CD4-positive, CD25-positive, alpha-beta regulatory T cell (primary cell): ENCODE results near the gene CYRIA. TPM values are rescaled to one million over a fixed set of nuclear protein-coding genes. Genes with fewer than 3 reads are reported as not detected.

Experiments used
- ATAC-seq, 2 donors: fragments of 150-1000 bp; cut with Tn5 transposase; one replicate each; pipeline ENCODE4 v1.10.0; 2021; ENCODE audit warnings: low read depth in 2 of 2, moderate number of reproducible peaks in 2 of 2, moderate library complexity in 1 of 2
- DNase-seq, 3 donors: peaks; one replicate each; pipeline versions ENCODE4 v3.0.0 to v3.0.0-alpha.2; 2012 to 2022; ENCODE audit warnings: mixed read lengths in 1 of 3
- H3K27ac ChIP-seq: one replicate; pipeline ENCODE4 v1.7.0; 2013; ENCODE audit warnings: mild to moderate bottlenecking, low read length; ENCODE audit not compliant: insufficient read depth, poor library complexity, severe bottlenecking
- H3K27me3 ChIP-seq: one replicate; pipeline ENCODE4 v1.7.0; 2013; ENCODE audit warnings: low read length; ENCODE audit not compliant: control insufficient read depth, insufficient read depth
- H3K36me3 ChIP-seq: one replicate; pipeline ENCODE4 v1.7.0; 2013; ENCODE audit warnings: mild to moderate bottlenecking, low read length, moderate library complexity; ENCODE audit not compliant: control insufficient read depth, insufficient read depth
- H3K4me1 ChIP-seq: 2 replicates; pipeline ENCODE4 v1.7.0; 2013; ENCODE audit warnings: mild to moderate bottlenecking, low read length; ENCODE audit not compliant: insufficient read depth, control insufficient read depth, poor library complexity, severe bottlenecking
- H3K4me3 ChIP-seq: one replicate; pipeline ENCODE4 v1.7.0; 2013; ENCODE audit warnings: low read depth, mild to moderate bottlenecking, low read length, moderate library complexity
- H3K9me3 ChIP-seq, 2 experiments: 1 replicate in 1 of 2; 2 replicates in 1 of 2; pipeline ENCODE4 v1.7.0; 2013; ENCODE audit warnings: low read length in 2 of 2, mild to moderate bottlenecking in 1 of 2, moderate library complexity in 1 of 2; ENCODE audit not compliant: control insufficient read depth in 2 of 2
- H3K27ac Mint-ChIP-seq, 3 donors: one replicate each; pipeline ENCODE4 v1.8.0; 2020 to 2022; ENCODE audit warnings: mild to moderate bottlenecking in 3 of 3, mixed read lengths in 3 of 3, moderate library complexity in 2 of 3
- H3K27me3 Mint-ChIP-seq: one replicate; pipeline ENCODE4 v1.8.0; 2022; ENCODE audit warnings: mild to moderate bottlenecking, mixed read lengths
- H3K36me3 Mint-ChIP-seq: one replicate; pipeline ENCODE4 v1.8.0; 2020; ENCODE audit warnings: mixed read lengths
- H3K4me1 Mint-ChIP-seq, 4 donors: one replicate each; pipeline ENCODE4 v1.8.0; 2020 to 2022; ENCODE audit warnings: mixed read lengths in 4 of 4, mild to moderate bottlenecking in 1 of 4
- H3K4me3 Mint-ChIP-seq, 4 donors: one replicate each; pipeline ENCODE4 v1.8.0; 2020 to 2022; ENCODE audit warnings: mild to moderate bottlenecking in 4 of 4, mixed read lengths in 4 of 4, moderate library complexity in 3 of 4
- H3K9me3 Mint-ChIP-seq, 7 donors: one replicate each; pipeline ENCODE4 v1.8.0; 2020 to 2022; ENCODE audit warnings: mixed read lengths in 7 of 7, mild to moderate bottlenecking in 3 of 7, moderate library complexity in 2 of 7
- polyA plus RNA-seq, 4 donors: library from polyadenylated mRNA; unstranded; fragments of 300-500 nt; fragmentation: Illumina TruSeq; gene quantifications; one replicate each; pipeline ENCODE4 v1.2.3, GENCODE V29; 2021
- total RNA-seq: library from RNA; stranded (reverse); gene quantifications from one replicate; pipeline ENCODE4 v1.2.3, GENCODE V29; 2022

Gene CYRIA
- total and polyA plus RNA-seq, 5 donors from 2014 or later = 0.25 TPM; not detected in 4

DNA sequence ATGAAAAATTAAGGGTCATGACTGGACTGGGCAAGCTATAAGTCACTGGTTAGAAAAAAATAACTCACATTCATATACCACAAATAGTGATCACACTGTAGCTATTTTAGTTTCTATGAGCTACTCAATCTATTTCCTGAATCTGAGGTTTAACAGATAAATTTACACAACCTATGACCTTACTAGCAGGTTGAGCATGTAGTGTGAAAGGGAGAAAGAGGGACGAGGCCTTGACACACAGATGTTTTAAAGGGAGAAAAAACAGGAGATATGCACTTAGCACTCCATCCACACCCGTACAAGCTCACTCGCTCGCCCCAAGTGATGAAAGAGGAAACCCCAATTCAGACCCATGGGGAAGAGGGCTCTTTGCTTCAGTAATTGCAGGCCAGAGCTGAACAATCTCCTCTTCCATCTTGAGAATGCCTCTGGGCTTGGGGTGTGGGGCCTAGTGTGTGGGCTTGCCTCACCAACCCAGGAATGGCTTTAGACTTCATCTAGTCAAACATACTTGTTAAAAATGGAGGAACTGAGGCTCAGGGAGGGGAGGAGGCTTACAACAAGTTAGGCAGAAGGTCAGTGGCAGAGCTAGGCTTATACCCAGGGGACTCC is 10.7 kb downstream of the CYRIA start:
- no peak overlapping the region for H3K27ac ChIP-seq
- H3K4me1 ChIP-seq = no peaks in the 10 kb centered on the region
- Mint-ChIP-seq H3K9me3 (peaks cover 0 to 2% (median 0%) of the 10 kb centered on the region in 7 donors), H3K4me3 (no peak overlapping the region), H3K27ac (no peak overlapping the region), H3K36me3 (no peaks in the 10 kb centered on the region), H3K4me1 (no peaks in the 10 kb centered on the region), H3K27me3 (peaks cover 14% of the 10 kb centered on the region)
- no peak overlapping the region for H3K4me3 ChIP-seq
- no peak for ATAC-seq
- H3K27me3 ChIP-seq = no peaks in the 10 kb centered on the region
- DNase-seq = no peak
- H3K36me3 ChIP-seq = no peaks in the 10 kb centered on the region
- H3K9me3 ChIP-seq = no peaks in the 10 kb centered on the region

DNA sequence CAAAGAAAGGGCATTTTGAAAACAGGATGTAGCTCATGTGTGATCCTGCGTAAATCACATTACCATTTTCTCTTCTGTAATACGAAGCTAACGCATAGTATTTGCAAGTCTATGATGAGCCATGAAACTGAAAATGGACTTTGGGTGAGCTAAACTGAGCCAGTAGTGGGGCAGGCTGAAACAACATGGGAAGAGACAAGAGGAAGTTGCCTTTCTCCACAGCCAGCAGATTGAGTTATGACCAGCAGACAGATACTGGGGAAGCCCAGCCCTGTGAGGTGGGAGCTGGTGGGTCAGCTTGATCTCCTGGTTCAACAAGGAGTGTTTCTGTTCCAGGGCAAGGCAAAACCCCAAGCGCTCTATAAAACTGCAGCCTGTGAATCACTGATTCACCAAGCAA is 11.8 kb downstream of the CYRIA start:
- no peak overlapping the region for H3K27ac ChIP-seq
- no peak overlapping the region for H3K4me3 Mint-ChIP-seq
- H3K9me3 Mint-ChIP-seq = peaks cover 0 to 2% (median 0%) of the 10 kb centered on the region in 7 donors
- DNase-seq = no peak
- peak overlapping the region in 1 of 3 donors; percentile 62 for H3K27ac Mint-ChIP-seq
- no peaks in the 10 kb centered on the region for H3K4me1 ChIP-seq
- H3K36me3 Mint-ChIP-seq = no peaks in the 10 kb centered on the region
- H3K36me3 ChIP-seq = no peaks in the 10 kb centered on the region
- ATAC-seq = peak in 1 of 2 donors; percentile 20
- no peaks in the 10 kb centered on the region for H3K27me3 ChIP-seq
- H3K4me3 ChIP-seq = no peak overlapping the region
- H3K4me1 Mint-ChIP-seq = no peaks in the 10 kb centered on the region
- H3K27me3 Mint-ChIP-seq = peaks cover 14% of the 10 kb centered on the region
- H3K9me3 ChIP-seq = no peaks in the 10 kb centered on the region

DNA sequence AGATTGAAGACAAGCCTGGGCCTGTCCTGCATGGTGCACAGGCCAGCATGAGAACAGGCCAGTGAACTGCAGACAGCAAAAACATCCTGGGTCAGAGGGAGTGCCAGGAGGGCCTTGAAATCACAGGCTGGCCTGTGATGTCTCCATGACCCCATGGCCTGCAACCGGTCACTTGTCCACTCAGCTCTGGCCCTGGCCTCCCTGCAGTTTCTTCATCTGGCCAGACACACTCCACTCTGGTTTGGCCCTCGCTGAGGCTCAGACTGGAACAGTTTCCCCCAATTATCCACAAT is 12.6 kb downstream of the CYRIA start:
- no peak overlapping the region for H3K4me3 Mint-ChIP-seq

DNA sequence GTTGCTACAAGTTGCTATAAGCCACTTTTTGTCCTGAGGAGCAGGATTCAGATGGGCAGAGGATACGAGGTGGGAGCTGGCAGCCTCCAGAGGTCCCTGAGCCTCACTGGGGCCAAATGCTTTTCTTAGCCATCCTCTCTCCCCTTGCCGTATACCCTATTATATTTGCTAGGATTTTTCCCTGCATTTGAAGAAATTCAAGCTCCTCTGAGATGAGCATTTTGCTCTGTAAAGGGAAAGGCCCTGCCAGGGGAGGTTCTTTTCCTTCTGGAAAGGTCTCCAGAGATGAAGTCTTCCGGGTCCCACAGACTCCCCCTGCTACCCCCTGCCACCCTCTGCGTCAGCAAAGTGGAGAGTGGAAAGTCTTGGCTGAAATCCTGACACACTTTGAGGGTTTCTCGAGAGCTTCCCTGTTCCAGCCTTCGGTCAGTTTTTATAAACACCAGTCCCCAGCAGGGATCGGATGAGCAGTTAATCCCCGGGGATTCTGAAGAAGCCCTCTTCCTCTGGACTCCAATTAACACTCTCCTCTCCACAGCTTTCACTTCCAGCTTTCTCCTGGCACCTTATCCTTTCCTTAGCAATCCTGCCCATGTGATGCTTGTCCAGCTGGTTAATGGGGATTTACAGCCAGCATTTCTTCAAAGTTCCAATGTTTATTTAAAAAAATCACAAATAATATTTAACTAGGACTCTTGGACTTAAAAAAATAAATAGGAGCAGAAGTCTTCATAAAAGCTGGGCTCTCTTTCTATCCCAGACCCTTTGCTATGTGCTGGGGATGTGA is 13.1 kb downstream of the CYRIA start:
- no peaks in the 10 kb centered on the region for H3K4me1 Mint-ChIP-seq

More for the DNA sequence above, 12.6 kb downstream of the CYRIA start:
- Histone ChIP-seq H3K4me1 (no peaks in the 10 kb centered on the region), H3K36me3 (no peaks in the 10 kb centered on the region), H3K4me3 (no peak overlapping the region), H3K9me3 (no peaks in the 10 kb centered on the region), H3K27ac (no peak overlapping the region), H3K27me3 (no peaks in the 10 kb centered on the region)
- ATAC-seq (no peak), DNase-seq (no peak)
- H3K9me3 Mint-ChIP-seq = peaks cover 0 to 2% (median 0%) of the 10 kb centered on the region in 7 donors
- H3K36me3 Mint-ChIP-seq = no peaks in the 10 kb centered on the region
- H3K27ac Mint-ChIP-seq = peak overlapping the region in 1 of 3 donors; percentile 62
- peaks cover 11% of the 10 kb centered on the region for H3K27me3 Mint-ChIP-seq
- no peaks in the 10 kb centered on the region for H3K4me1 Mint-ChIP-seq

DNA sequence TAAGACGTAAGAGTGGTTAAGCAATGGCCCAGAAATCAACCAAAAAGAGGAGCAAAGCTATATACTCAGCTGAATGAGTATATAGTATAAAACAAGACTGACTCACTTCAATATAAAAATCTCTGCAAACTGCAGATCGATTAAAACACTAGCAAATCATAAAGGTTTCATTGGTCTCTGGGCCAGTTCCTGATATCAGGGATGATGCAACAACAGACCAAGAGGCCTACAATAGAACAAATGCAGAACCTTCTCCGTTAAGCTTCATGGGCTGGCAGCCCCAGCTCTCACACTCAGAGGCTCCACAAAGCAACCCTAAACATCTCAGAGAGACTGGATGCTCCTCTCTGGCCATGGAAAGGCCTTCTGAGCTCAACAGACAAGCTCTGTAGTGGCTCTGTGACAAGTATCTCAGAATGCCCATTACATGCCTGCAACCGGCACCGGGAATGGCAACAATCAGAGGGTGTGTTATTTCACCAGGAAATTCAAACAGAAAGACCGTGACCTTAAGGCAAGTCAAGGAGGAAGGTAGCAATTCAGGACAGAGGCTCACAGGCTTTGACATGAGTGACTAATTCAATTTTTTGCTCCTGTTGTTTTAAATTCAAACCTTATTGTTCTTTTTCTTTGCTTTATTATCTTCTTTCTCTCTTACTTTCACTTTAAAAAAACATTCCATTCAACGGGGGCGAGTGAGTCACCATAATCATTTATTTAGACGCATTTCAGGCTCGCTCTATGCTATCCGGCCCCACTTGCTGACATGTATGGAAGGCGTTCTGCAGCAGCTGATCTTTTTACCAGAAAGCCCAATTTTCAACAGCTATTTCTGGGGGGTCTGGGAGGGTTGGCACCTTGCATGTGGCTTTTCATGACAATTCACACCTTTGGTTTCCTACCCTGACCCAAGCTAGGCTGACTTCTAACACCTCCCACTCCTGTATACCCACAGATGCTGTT is 15.1 kb downstream of the CYRIA start:
- Mint-ChIP-seq H3K4me3 (peak overlapping the region in 1 of 4 donors; percentile 84), H3K27ac (no peak overlapping the region), H3K4me1 (no peaks in the 10 kb centered on the region), H3K9me3 (peaks cover 0 to 2% (median 0%) of the 10 kb centered on the region in 7 donors), H3K27me3 (peaks cover 9% of the 10 kb centered on the region), H3K36me3 (no peaks in the 10 kb centered on the region)
- Histone ChIP-seq H3K27me3 (no peaks in the 10 kb centered on the region), H3K36me3 (no peaks in the 10 kb centered on the region), H3K27ac (no peak overlapping the region), H3K4me1 (no peaks in the 10 kb centered on the region), H3K9me3 (no peaks in the 10 kb centered on the region), H3K4me3 (no peak overlapping the region)
- ATAC-seq (no peak), DNase-seq (no peak)

More for the DNA sequence above, 13.1 kb downstream of the CYRIA start:
- peak overlapping the region in 1 of 3 donors; percentile 16 for H3K27ac Mint-ChIP-seq
- peaks cover 0 to 2% (median 0%) of the 10 kb centered on the region in 7 donors for H3K9me3 Mint-ChIP-seq
- Histone ChIP-seq H3K36me3 (no peaks in the 10 kb centered on the region), H3K9me3 (no peaks in the 10 kb centered on the region), H3K4me1 (no peaks in the 10 kb centered on the region), H3K27ac (no peak overlapping the region), H3K4me3 (no peak overlapping the region), H3K27me3 (no peaks in the 10 kb centered on the region)
- peaks cover 9% of the 10 kb centered on the region for H3K27me3 Mint-ChIP-seq
- no peaks in the 10 kb centered on the region for H3K36me3 Mint-ChIP-seq
- DNase-seq = no peak
- no peak overlapping the region for H3K4me3 Mint-ChIP-seq
- no peak for ATAC-seq

DNA sequence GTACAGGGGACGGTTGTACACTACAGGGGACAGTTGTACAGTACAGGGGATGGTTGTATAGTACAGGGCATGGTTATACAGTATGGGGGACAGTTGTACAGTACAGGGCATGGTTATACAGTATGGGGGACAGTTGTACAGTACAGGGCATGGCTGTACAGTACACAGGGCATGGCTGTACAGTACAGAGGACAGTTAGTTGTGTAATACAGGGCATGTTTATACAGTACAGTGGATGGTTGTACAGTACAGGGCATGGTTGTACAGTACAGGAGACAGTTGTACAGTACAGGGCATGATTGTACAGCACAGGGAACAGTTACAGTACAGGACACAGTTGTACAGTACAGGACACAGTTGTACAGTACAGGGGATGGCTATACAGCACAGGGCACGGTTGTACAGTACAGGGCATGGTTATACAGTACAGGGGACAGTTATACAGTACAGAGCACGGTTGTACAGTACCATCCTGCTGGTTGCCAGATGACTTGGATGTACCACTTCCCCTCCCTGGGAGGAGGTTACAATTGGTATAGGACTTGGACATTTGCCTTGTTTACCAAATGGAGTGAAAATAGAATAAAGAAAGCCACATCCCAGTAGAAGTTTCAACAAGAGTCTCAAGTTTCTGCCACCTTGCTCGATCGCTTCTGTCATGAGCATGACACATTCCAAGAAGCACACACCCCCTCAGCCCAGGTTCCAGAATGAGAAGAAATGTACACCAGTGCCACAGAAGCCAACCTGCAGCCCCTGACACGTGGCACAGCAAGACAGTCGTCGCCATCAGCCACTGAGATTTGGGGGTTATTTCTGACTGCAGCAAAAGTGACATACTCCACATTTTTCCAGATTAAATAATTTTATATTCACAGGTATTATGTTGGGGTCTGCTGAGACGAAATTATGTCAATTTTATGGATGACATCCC is 16.0 kb downstream of the CYRIA start:
- ATAC-seq = no peak
- no peaks in the 10 kb centered on the region for H3K4me1 Mint-ChIP-seq
- peaks cover 13% of the 10 kb centered on the region for H3K27me3 Mint-ChIP-seq
- Histone ChIP-seq H3K27ac (no peak overlapping the region), H3K9me3 (no peaks in the 10 kb centered on the region), H3K27me3 (no peaks in the 10 kb centered on the region), H3K4me3 (no peak overlapping the region), H3K36me3 (no peaks in the 10 kb centered on the region), H3K4me1 (no peaks in the 10 kb centered on the region)
- no peaks in the 10 kb centered on the region for H3K36me3 Mint-ChIP-seq
- DNase-seq = no peak
- H3K27ac Mint-ChIP-seq = no peak overlapping the region
- no peak overlapping the region for H3K4me3 Mint-ChIP-seq
- H3K9me3 Mint-ChIP-seq = peaks cover 0 to 2% (median 0%) of the 10 kb centered on the region in 7 donors
